Putamen (tissue), 1 donor: ENCODE measurements around the gene CA7.

Experiments
- DNase-seq: peaks from one replicate; pipeline ENCODE4 v3.0.0-alpha.2; 2016; ENCODE audit warnings: low spot score

The CA7 gene

DNA sequence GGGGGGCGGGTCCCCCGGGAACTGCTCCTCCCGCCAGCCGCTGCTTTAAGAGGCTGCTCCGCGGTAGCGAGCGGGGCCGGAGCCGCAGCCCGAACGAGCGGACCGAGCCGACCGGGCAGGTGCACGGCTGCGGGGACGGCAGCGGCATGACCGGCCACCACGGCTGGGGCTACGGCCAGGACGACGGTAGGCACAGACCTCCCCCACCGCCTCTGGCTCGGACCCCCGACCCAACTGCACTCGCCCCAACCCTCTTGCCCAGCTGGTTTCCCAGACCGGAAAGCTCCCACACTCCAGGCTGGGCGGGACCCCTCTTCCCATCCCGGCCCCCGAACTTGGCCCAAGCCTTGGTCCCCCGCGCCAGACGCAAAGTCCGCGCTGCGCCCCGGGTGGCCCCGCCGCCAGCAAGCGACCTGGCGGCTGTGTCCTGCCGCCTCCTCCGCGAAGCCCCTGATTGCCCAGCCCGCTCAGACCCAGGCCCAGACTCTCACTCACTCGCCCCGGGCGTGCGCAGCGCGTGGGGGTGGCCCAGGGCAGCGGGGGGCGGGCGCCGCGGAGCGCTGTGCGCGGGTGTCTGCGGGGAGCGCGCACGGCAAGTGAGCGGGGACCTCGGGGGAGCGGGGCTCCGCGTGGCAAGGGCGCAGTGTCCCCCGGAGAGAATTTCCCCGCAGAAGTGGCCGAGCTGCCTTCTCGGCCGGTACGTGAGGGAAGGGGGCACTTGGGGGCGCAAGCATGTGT is at the start of gene CA7:
TSS of gene CA7 (plus strand) at position 73 of the 738 bp plus-strand sequence. CDS start at position 147, 74 bp downstream.
- peak; percentile 18 for DNase-seq

DNA sequence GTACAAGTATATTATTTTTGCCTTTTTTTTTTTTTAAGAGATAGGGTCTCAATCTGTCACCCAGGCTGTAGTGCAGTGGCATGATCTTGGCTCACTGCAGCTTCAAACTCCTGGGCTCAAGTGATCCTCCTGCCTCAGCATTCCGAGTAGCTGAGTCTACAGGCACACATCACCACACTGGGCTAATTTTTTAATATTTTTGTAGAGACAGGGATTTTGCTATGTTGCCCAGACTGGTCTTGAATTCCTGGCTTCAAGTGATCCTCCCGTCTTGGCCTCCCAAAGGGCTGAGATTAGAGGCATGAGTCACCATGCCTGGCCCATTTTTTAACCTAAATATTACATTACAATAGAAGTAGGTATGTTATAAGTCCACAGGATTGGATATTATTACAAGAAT is 46.1 kb upstream of the CA7 start:
- no peak for DNase-seq

DNA sequence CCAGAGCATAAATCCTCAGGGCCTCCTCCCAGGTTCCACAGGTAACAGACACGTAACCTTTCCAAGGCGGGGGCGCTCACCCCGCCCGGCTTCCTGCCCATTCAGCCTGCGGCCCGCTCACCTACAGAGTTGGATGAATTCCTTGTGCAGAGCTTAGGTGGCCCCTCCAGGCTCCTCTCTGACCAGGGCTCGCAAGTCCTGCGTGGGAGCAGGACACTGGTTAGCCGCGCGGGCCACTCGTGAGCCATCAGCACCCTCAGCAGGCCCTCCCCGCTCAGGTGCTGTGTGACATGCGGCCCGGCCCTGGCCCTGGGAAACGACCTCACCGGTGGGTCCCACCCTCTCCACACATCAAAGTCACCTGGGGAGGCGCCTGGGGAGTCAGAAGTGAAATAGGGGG is 43.4 kb upstream of the CA7 start:
- no peak for DNase-seq

DNA sequence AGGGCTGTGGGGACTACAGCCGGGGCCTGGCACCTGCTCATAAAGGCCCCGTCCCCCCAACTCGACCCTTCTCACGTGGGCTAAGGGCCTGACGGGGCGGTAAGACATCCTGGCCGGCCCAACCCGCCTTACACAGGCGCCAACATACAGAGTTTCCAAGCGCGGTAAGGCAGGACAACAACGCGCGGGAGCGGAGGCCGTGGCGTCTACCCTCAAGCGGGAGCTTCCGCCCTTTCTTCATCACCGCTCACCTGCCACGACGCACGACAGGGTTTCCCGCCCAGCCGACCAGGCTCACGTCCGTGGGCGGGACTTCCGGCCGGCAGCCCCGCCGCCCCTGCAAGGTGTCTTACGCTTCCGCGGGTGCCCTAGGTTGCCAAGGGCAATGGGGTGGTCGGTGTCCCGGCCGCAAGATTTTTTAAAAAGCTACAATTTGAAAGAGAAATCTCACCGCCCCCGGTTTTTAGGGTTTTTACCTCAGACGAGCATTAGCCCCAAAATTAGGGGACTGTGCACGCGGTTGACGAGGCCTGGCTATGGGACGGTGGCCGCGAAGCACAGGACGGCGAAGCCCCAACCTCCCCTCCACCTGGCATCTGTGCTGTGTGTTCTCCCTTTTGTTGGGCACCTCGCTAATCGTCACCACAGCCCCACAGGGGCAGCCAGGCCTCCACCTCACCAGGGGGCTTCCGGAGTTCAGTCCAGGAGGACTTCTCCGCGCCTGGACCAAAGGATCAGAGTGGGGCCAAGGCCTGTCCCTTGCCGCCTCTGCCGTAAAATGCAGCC is 42.7 kb upstream of the CA7 start, which contains the start of gene TERB1:
TSS of gene TERB1 (minus strand) at position 265 of the 786 bp plus-strand sequence. CDS start 4,786 bp downstream, outside the sequence.
- no peak for DNase-seq

DNA sequence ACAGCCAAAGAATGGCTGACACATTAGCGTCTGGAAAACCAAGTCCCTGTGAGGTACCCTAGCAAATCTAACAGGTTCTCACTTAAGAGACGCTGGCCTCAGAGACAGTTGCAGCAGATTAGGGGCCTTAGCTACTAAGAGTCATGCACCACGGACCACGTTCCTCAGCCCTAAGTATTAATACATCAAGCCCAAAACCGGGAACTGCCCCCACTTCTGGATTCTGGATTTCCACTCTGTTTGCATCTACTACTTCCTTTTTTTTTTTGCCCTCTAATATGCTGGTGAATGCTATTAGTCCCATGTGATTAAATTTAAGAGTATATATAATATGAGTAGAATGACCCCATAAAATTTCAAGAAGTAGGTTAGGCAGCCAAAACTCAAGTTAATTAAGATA is 42.1 kb upstream of the CA7 start:
- no peak for DNase-seq

DNA sequence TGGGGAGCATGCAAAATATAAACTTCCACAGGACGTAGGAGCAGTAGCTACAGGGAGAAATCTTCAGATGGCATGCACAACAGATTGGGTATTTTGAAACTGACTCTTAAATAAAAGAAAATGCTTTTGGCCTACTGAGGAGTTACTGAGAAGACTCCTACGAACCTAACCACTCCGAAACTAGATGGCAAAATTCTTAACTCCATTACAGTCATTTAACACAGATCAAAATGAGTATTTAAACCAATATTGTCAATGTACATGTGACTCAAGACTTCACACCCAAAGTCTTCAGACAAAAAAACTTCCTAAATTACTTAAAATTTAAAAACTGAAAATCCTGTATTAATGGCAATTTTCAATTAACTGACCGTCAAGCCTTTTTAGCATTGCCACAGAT is 34.4 kb upstream of the CA7 start:
- DNase-seq: no peak

DNA sequence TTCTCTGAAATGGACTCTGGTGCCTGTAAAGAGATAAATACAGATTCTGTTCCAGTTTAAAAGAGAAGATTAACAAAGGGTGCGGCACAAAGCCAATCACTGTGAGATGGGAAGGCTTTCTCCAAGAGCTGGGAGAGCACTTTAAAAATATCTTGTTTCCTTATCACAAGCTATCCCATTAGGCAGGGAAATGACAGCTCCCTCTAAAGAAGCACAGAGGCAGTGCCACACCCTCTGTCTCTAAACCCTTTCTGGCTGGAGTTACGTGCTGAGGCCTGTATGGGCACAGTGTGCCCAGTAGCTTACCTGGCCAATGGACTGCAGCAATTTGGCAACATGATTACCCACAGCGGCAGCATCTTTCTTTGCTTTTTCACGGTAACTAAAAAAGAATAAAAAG is 33.8 kb upstream of the CA7 start:
- DNase-seq: no peak

DNA sequence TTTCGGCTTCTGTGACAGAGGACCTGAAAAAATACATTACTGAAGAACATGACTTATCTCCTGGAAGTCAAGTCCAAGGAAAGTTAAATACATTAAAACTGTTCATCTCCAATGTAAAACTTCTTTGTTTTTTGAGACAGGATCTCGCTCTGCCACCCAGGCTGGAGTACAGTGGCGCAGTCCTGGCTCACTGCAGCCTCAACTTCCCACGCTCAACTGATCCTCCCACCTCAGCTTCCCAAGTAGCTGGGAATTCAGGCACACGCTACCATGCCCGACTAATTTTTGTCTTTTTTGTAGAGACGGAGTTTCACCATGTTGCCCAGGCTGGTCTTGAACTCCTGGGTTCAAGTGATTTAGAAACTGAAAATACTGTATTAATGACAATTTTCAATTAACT is 33.2 kb upstream of the CA7 start:
- no peak for DNase-seq

DNA sequence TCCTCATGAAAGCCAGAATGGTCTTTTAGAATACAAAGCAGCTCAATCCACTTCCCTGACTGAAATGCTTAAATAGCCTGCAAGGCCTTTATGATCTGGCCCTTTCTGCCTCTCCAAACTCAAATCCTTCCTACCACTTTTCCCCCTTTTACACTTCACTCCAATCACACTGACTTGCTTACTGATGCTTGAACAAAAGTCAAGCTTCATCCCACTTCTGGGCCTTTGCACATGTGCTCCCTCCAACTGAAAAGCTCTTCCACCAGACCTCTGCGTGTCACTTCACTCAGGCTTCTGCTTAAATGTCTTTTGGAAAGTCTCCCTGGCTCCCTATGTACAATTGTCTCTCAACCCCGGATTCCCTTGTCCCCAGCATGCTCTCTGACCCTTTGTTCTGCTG is 29.5 kb upstream of the CA7 start:
- DNase-seq: no peak

DNA sequence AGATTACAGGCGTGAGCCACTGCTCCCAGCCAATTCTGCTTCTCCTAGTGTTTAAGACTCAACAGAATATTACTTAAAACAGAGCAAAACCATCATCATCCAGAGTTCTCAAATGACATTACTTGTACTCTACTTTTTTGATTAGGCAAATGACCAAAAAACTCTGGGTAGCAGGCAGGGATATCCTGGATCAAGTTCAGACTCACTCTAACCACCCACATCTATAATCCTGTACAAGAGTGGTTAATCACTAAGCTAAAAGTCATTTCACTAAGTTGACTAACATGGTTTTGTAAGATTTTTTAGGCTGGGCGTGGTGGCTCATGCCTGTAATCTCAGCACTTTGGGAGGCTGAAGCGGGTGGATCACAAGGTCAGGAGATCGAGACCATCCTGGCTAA is 20.2 kb upstream of the CA7 start:
- DNase-seq: no peak

DNA sequence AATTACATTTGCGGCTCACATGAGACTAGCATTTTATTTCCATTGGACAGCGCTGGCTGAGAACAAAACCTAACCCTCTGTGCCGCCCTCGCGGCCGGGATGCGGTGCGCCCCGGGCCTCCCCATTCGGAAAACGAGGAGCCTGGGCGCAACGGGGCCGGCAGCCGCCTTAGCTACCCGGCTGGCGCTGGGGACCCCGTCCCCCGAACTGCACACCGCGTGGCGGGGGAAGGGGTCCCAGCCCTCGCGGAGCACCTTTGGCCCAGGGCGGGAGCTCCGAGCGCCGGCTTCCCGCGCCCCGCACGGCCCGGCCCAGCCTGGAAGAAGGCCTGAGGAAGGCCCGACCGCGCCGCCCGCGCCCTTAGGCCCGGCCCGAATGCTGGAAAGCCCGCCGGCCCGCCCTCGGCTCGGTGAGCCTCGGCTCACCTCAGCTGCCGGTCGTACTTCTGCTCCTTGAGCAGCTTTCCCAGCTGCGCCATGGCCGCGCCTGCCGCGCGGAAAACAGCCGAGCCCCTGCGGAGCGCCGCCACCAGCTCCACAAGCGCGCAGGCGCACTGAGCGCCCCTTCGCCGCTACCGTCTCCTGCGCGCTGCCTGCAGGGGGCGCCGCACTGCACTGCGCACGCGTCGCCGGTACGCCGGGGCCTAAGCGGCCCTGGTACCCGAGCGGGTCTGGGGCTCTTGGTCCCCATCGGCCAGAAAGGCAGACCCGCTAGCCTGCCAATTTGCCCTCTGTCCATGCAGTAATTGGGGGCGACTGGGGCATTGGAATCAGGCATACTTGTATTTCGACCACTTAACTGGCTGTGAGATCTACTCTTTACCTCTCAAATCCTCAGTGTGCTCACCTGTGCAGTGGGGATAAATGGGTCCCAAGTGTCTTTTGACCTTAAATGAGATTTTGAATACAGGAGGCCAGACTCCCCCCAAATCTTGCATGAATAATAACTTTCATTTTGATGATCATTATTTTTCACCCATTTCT is 13.5 kb upstream of the CA7 start, which contains the start of gene NAE1:
TSS of gene NAE1 (minus strand) at position 555 of the 983 bp plus-strand sequence. CDS start at position 478, 77 bp downstream.
- DNase-seq: peak; percentile 89

DNA sequence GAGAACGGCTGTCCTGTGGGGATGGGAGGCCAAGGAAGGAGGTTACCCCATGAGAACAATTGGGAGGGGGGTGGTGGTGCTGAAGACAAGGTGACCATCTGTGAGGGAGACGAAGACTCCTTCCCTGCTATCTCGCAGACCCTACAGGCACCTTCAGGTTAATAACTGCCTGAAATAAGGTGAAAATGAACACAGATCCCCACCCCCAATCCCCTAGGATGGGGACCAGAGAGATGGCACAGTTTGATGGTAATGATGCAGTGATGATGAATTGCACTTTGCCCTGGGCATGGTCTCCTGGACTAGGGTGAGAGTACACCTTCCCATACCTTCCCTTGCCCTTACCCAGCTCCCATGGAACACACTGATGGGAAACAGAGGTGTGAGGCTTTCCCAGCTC is 12.0 kb upstream of the CA7 start:
- DNase-seq: no peak

DNA sequence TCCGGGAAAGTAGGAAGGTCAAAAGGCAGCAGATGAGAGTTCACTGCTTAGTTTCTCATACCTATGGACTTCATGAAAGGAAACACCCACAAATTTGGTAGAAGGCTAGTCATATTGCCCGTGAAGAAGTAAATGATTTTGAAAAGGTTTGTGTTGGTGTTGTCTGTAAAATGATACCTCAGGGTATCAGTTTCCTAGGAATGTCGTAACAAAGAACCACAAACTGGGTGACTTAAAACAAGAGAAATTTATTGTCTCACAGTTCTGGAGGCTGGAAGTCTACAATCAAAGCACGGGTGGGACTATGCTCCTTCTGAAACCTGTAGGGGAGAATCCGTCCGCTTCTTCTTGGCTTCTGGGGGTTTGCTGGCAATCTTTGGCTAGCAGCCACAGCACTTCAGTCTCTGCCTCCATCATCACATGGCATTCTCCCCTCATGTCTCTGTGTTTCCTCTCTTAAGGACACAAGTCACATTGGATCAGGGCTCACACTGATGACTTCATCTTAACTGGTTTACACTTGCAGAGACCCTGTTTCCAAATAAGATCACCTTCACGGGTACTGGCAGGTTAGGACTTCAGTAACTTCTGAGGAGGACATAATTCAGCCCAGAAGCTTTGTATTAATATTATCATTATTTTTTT is 11.4 kb upstream of the CA7 start:
- DNase-seq: no peak

DNA sequence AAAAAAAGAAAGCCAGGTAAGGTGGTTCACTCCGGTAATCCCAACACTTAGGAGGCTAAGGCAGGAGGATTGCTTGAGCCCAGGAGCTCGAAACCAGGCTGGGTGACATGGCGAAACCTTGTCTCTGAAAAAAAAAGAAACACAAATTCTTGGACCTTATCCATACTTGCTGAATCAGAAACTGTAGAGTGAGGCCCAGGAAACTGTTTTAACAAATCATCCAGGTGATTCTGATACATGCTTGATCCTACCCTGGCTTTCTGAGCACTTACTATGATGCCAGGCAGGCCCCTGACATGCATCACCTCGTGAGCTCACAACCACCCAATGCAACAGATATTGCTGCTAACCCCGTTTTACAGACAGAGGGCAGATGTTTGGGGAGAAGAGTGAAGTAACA is 9.5 kb upstream of the CA7 start:
- no peak for DNase-seq

DNA sequence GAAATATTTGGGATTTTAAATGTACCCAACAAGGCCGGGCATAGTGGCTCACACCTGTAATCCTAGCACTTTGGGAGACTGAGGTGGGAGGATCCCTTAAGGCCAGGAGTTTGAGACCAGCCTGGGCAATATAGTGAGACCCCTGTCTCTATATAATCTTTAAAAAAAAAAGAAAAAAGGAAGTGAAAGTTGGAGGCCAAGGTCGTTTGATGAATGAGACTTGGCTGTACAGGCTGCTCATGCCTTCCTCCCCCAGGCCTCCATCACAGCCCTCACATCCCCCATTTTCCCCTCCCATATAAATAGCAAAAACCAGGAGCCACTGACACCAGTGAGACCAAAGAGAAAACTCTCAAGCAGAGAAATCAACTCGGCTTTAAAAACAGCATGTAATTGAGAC is 3.3 kb upstream of the CA7 start:
- no peak for DNase-seq

DNA sequence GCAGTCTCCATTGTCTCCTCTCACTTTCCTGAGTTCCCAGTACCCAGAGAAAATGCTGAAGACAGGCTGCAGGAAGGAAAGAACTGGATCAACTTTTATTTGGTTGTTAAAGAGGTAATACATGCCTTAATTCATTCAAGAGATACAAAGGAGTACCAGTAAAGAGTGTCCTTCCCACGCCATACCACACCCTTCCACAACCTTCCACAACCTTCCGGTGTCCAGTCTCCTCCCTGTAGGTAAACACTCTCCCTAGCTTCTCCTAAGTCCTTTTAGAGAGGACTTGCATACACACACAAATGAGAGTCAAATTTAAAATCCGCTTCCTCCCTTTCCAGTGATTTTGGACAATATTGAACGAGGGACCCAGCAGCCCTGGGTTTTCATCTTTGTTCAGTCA is 2.8 kb upstream of the CA7 start:
- no peak for DNase-seq

DNA sequence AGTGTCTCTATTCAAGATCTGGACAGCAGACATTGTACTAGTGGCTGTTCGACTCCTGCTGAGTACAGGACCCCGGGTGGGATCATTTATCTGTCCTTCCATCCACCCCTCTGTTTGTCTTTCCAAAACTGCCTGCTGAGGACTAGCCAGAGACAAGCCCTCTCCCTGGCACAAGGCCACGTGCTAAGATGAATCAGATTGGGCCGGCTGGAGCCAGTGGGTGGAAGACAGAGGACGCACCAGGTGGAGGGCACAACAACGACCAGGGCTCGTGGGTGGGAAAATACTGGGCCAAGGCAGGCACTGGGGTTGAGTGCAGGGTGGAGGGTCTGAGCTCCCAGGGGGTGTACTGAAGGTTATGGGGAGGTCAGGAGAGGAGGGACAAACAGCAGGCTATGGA is 1.4 kb upstream of the CA7 start:
- no peak for DNase-seq

DNA sequence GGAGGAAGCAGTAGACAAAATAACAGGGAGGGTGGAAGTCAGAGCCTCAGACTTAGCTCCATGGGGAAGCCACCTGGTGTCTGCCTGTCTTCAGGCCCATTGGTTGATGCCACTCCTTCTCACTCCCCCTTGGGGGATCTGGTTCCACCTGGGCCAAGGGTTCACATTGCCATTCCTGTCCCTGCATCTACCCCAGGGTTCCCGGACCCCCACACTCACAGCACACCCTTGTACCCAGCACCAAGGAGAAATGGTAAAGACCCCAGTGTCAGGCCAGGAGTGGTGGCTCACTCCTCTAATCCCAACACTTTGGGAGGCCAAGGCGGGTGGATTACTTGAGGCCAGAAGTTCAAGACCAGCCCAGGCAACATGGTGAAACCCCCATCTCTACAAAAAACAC is 1.0 kb upstream of the CA7 start:
- DNase-seq: no peak

DNA sequence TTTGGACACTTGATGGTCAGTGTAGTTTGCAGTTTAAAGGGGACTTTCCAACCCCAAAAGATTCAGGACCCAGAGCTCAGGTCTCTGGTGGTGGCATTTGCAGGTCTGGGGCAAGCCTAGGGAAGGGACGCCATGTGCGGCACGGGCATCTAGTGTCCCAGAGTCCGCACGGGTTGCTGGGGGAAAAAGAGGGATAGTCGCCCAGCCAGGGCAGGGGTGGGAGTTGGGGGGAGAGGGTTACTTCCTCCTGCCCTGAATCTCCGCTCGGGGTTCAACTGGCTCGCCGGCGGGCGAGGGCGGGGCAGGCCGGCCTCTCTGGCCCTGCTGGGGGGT is 239 bp upstream of the CA7 start:
- DNase-seq: no peak

DNA sequence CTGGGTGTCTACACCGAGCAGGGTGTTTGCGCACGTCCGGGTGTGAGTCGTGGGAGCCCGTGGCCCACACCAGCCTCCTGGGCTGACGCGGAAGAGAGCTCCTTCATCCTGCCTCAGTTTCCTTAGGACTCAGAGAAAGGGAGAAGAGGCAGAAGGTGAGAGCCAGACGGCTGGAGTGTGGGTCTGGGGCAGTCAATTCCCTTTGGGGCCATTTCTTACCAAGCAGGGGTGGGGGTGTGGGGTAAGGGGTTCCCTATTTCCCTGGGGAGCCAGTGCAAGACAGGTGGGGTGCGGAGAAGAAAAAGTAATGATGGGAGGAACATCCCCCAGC is 831 bp downstream of the CA7 start:
- DNase-seq: no peak

DNA sequence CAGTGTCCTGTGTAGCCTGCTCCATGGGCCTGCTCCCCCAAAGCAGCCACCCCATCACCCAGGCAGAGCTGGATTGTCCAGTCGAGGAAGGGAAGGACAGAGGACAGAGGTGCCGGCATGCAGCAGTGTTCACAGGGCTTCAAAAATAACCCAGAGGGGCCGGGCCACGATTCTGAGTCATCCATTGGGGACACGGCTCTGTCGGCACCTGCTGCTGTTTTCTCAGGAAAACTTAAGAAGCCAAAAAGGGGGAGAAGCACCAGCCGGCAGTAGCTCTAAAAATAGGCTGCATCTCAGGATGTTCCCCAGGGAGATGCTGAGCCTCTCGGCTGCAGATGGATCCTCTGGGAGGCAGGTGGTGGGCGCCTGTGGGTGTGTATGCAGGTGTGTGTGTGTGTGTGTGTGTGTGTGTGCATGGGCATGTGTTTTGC is 1.6 kb downstream of the CA7 start:
- peak; percentile 41 for DNase-seq

DNA sequence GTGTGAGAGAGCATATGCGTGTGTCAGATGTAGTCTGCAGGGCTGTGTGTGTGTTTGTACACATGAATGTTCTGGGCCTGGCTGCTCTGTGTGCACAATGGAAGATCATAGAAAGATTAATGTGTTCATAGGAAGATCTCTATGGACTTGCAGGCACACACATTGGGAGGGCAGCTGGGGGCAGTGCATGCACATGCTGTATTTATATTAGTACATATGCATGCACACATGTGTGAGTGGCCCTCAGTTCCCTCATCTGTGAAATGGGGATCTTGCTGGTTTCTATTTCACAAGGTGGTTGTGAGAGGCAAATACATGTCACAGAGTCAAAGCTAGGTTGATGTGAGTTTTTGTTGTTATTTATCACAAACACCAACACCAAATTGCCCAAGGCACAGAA is 2.1 kb downstream of the CA7 start:
- no peak for DNase-seq
